Astrocyte (in vitro differentiated cells and primary cell): ENCODE results near the gene ZNHIT3. TPM values are rescaled to one million over a fixed set of nuclear protein-coding genes. Genes with fewer than 3 reads are reported as not detected.

ENCODE experiments used
- DNase-seq: peaks from one replicate; pipeline ENCODE4 v3.0.0-alpha.2; 2010; ENCODE audit warnings: low read depth
- FAIRE-seq: peaks from 2 replicates; lab custom pipeline; 2011; peaks lifted over from hg19 to GRCh38; lab: Jason Lieb, UNC
- H2AFZ ChIP-seq: 2 replicates; pipeline ENCODE4 v1.6.0; 2012; ENCODE audit warnings: low read depth, low read length, inconsistent platforms
- H3K27ac ChIP-seq: 2 replicates; pipeline ENCODE4 v1.5.1; 2011; ENCODE audit warnings: low read depth, low read length, inconsistent platforms
- H3K27me3 ChIP-seq: 2 replicates; pipeline ENCODE4 v1.6.0; 2011; ENCODE audit warnings: low read length, inconsistent platforms; ENCODE audit not compliant: insufficient read depth
- H3K36me3 ChIP-seq: 2 replicates; pipeline ENCODE4 v1.5.1; 2011; ENCODE audit warnings: low read length, inconsistent platforms; ENCODE audit not compliant: insufficient read depth
- H3K4me1 ChIP-seq: 2 replicates; pipeline ENCODE4 v1.5.1; 2011; ENCODE audit warnings: low read length, inconsistent platforms; ENCODE audit not compliant: insufficient read depth
- H3K4me2 ChIP-seq: 2 replicates; pipeline ENCODE4 v1.6.0; 2012; ENCODE audit warnings: low read length, inconsistent platforms
- H3K4me3 ChIP-seq: 2 replicates; pipeline ENCODE4 v1.5.1; 2011; ENCODE audit warnings: low read depth, mild to moderate bottlenecking, low read length, inconsistent platforms; ENCODE audit not compliant: insufficient read depth
- H3K79me2 ChIP-seq: 2 replicates; pipeline ENCODE4 v1.6.0; 2012; ENCODE audit warnings: mild to moderate bottlenecking, low read length, inconsistent platforms; ENCODE audit not compliant: insufficient read depth
- H3K9ac ChIP-seq: 2 replicates; pipeline ENCODE4 v1.6.0; 2012; ENCODE audit warnings: mild to moderate bottlenecking, low read length, inconsistent platforms
- H3K9me3 ChIP-seq: 2 replicates; pipeline ENCODE4 v1.5.1; 2012; ENCODE audit warnings: low read depth, mild to moderate bottlenecking, low read length, inconsistent platforms; ENCODE audit not compliant: insufficient read depth
- H4K20me1 ChIP-seq: 2 replicates; pipeline ENCODE4 v1.6.0; 2012; ENCODE audit warnings: low read length, inconsistent platforms; ENCODE audit not compliant: insufficient read depth
- H3K27ac Mint-ChIP-seq: one replicate; pipeline ENCODE4 v1.8.0; 2021; ENCODE audit warnings: mild to moderate bottlenecking, mixed read lengths; ENCODE audit not compliant: unreplicated experiment
- H3K27me3 Mint-ChIP-seq: one replicate; pipeline ENCODE4 v1.8.0; 2021; ENCODE audit warnings: low read depth, mixed read lengths; ENCODE audit not compliant: unreplicated experiment
- H3K36me3 Mint-ChIP-seq: one replicate; pipeline ENCODE4 v1.8.0; 2021; ENCODE audit warnings: low read depth, mixed read lengths; ENCODE audit not compliant: unreplicated experiment
- H3K4me1 Mint-ChIP-seq: one replicate; pipeline ENCODE4 v1.8.0; 2021; ENCODE audit warnings: low read depth, mixed read lengths; ENCODE audit not compliant: unreplicated experiment
- H3K4me3 Mint-ChIP-seq: one replicate; pipeline ENCODE4 v1.8.0; 2021; ENCODE audit warnings: mild to moderate bottlenecking, moderate library complexity, mixed read lengths; ENCODE audit not compliant: unreplicated experiment
- H3K9me3 Mint-ChIP-seq: one replicate; pipeline ENCODE4 v1.8.0; 2021; ENCODE audit warnings: mild to moderate bottlenecking, mixed read lengths; ENCODE audit not compliant: unreplicated experiment
- EZH2 ChIP-seq: IDR thresholded peaks from 2 replicates; pipeline ENCODE4 v1.6.1; 2012; ENCODE audit warnings: mild to moderate bottlenecking, low read length, inconsistent platforms; ENCODE audit not compliant: insufficient read depth
- total RNA-seq: library from RNA; stranded (reverse); gene quantifications from 2 replicates; pipeline ENCODE4 v1.2.1, GENCODE V29; 2021
- TF ChIP-seq, protein P1 (sequence below): IDR thresholded peaks from 2 replicates; pipeline ENCODE4 v1.5.1; 2011; ENCODE audit warnings: low read depth, mild to moderate bottlenecking, inconsistent platforms, low read length, moderate library complexity; ENCODE audit not compliant: insufficient read depth

The ZNHIT3 gene
- total RNA-seq, 1 donor from 2014 or later, result 29.4 TPM

DNA sequence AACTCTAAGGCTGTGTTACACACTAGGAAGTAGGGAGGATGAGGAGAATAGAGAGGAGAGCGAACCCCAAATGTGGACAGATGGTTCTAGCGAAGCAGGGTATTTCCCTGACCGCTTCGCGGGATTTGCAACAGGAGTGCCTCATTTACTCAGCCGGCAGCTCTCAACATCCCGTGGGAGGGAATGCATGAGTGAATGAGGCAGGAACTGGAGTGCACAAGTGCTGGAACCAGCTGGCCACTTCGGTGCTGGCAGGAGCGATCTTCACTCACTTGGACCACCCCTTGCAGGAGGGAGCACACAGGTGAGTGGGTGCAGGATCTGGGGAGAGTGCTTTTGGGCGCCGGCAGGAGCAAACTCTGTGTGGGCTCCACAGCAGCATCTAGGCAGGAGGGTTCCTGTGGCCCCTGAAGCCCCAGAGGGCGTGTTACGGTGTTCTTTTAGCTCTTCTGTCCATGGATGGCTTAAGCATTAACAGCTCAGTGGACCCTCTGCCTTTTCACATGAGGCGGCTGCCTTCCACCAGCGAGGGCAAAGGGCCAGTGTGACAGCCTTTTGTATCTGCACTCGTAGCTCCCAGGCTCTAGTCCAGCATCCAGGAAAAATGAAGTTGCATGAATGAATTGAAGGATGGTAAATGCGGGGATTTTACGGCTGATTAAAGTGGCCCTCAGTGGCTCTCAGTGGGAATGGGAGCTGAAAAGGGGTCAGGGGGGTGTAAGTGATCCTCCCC, 17.4 kb upstream of the ZNHIT3 start:
- Histone ChIP-seq H3K9me3 (no peaks in the 10 kb centered on the region), H3K79me2 (no peaks in the 10 kb centered on the region), H3K4me1 (no peaks in the 10 kb centered on the region), H2AFZ (no peak overlapping the region), H3K36me3 (no peaks in the 10 kb centered on the region), H3K4me3 (no peak overlapping the region), H4K20me1 (no peaks in the 10 kb centered on the region), H3K9ac (no peak overlapping the region), H3K27ac (no peak overlapping the region), H3K27me3 (peaks cover 13% of the 10 kb centered on the region), H3K4me2 (no peak overlapping the region)
- no peak for TF ChIP-seq EZH2
- TF ChIP-seq, protein P1, sequence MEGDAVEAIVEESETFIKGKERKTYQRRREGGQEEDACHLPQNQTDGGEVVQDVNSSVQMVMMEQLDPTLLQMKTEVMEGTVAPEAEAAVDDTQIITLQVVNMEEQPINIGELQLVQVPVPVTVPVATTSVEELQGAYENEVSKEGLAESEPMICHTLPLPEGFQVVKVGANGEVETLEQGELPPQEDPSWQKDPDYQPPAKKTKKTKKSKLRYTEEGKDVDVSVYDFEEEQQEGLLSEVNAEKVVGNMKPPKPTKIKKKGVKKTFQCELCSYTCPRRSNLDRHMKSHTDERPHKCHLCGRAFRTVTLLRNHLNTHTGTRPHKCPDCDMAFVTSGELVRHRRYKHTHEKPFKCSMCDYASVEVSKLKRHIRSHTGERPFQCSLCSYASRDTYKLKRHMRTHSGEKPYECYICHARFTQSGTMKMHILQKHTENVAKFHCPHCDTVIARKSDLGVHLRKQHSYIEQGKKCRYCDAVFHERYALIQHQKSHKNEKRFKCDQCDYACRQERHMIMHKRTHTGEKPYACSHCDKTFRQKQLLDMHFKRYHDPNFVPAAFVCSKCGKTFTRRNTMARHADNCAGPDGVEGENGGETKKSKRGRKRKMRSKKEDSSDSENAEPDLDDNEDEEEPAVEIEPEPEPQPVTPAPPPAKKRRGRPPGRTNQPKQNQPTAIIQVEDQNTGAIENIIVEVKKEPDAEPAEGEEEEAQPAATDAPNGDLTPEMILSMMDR, result no peak
- no peaks in the 10 kb centered on the region for H3K4me1 Mint-ChIP-seq
- no peak for FAIRE-seq
- H3K36me3 Mint-ChIP-seq, result no peaks in the 10 kb centered on the region
- peaks cover 2% of the 10 kb centered on the region for H3K9me3 Mint-ChIP-seq
- H3K27me3 Mint-ChIP-seq, result peaks cover 69% of the 10 kb centered on the region
- no peak for DNase-seq
- H3K27ac Mint-ChIP-seq, result no peak overlapping the region
- H3K4me3 Mint-ChIP-seq, result no peak overlapping the region

DNA sequence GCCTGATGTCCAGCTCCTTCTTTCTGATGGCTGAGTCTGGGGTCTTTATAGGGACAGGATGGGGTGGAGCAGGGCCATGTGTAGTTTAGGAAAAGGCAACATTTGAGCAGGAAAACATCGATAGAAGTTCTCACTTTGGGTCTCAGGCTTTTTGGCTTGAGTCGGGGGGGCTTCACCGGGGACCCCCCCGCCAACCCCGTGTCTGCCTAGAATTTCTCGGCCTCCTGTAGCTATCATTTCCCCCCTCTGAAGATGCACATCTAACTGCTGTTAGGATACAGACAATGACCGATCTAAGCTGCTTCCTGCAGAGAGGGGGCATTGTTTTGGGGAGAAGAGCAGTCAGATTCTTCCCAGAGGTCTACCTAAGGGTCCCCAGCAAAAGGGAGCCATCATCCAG, 16.7 kb upstream of the ZNHIT3 start:
- Histone ChIP-seq H3K27me3 (peaks cover 13% of the 10 kb centered on the region), H3K4me1 (no peaks in the 10 kb centered on the region), H2AFZ (no peak overlapping the region), H3K27ac (no peak overlapping the region), H3K4me3 (no peak overlapping the region), H3K79me2 (no peaks in the 10 kb centered on the region), H4K20me1 (no peaks in the 10 kb centered on the region), H3K9me3 (no peaks in the 10 kb centered on the region), H3K4me2 (no peak overlapping the region), H3K9ac (no peak overlapping the region), H3K36me3 (no peaks in the 10 kb centered on the region)
- Mint-ChIP-seq H3K4me1 (no peaks in the 10 kb centered on the region), H3K27me3 (peaks cover 76% of the 10 kb centered on the region), H3K9me3 (peaks cover 2% of the 10 kb centered on the region), H3K4me3 (no peak overlapping the region), H3K36me3 (no peaks in the 10 kb centered on the region), H3K27ac (no peak overlapping the region)
- FAIRE-seq (no peak), DNase-seq (no peak)
- no peak for TF ChIP-seq EZH2
- TF ChIP-seq, protein P1, result no peak

DNA sequence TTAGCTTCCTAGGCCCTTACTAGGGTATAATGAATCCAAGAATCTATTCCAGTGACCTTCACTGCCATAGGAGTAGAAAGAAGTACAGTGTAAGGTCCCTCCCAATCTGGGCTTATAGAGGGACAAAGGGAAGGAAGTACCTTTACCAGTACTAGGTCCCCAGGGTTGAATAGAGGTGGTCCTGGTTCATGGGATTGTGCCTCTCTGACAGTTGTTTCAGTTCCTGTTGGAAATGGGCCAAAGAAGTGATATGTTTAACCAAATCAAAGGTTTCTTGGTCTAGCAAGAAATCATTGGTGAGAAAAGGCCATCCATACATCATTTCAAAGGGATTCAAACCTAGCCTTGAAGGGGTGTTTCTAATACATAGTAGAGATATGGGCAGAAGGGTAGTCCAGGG, 16.0 kb upstream of the ZNHIT3 start:
- H3K27me3 ChIP-seq, result peaks cover 9% of the 10 kb centered on the region
- no peak overlapping the region for H3K4me2 ChIP-seq
- peaks cover 77% of the 10 kb centered on the region for H3K27me3 Mint-ChIP-seq
- no peak overlapping the region for H3K4me3 ChIP-seq
- no peaks in the 10 kb centered on the region for H3K79me2 ChIP-seq
- no peaks in the 10 kb centered on the region for H3K9me3 ChIP-seq
- H2AFZ ChIP-seq, result no peak overlapping the region
- no peaks in the 10 kb centered on the region for H3K4me1 Mint-ChIP-seq
- H3K4me1 ChIP-seq, result no peaks in the 10 kb centered on the region
- no peak overlapping the region for H3K27ac Mint-ChIP-seq
- no peak for FAIRE-seq
- no peak for DNase-seq
- H3K9ac ChIP-seq, result no peak overlapping the region
- H3K9me3 Mint-ChIP-seq, result peaks cover 2% of the 10 kb centered on the region
- no peaks in the 10 kb centered on the region for H3K36me3 ChIP-seq
- TF ChIP-seq, protein P1, result no peak
- no peak for TF ChIP-seq EZH2
- no peaks in the 10 kb centered on the region for H3K36me3 Mint-ChIP-seq
- no peak overlapping the region for H3K27ac ChIP-seq
- H4K20me1 ChIP-seq, result no peaks in the 10 kb centered on the region
- H3K4me3 Mint-ChIP-seq, result no peak overlapping the region
